DLD1 (cell line): ENCODE data around the gene TEKT3.

Source experiments
- in situ Hi-C: cut with HindIII; loops from 2 replicates; pipeline ENCODE4 v1.10.0; 2017; ENCODE audit warnings: low sequenced_read_pairs

Gene TEKT3

DNA sequence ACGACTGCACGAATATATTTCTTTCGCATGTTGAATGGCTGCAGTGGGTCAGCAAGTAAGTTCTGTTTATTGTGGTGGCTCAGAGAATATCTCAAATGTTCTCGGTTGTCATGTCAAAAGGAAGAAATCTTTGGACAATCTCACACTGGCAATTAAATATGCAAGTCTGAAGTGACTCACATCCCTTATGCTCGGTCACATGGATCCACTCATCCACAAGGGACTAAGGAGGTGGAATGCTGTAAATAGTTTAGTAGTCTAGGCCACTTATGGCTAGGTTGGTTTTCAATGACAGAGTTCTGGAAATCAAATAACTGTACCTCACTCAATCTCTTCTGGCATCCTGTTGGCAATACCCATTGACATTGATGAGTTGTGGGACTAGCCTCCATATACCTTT, 43.2 kb downstream of the TEKT3 start:
- in situ Hi-C loops: no loop called here

DNA sequence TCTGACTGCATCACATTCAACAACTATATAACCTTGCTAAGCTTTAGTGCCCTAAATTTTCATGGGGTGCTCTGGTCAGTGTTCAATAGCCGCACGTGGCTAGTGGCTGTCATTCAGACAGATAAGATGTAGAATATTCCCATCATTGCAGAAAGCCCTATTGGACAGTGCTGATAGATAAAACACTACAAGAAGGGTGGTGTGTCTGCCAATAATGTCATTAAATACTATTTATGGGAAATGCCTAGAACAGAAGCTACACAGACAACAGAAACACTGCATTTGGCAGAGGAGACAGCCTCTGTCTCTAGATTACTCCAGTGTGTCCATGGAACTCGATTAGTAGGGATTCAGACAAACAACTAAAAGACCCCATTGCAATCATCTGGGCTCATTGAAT, 47.8 kb downstream of the TEKT3 start:
- in situ Hi-C loops: no loop called here

DNA sequence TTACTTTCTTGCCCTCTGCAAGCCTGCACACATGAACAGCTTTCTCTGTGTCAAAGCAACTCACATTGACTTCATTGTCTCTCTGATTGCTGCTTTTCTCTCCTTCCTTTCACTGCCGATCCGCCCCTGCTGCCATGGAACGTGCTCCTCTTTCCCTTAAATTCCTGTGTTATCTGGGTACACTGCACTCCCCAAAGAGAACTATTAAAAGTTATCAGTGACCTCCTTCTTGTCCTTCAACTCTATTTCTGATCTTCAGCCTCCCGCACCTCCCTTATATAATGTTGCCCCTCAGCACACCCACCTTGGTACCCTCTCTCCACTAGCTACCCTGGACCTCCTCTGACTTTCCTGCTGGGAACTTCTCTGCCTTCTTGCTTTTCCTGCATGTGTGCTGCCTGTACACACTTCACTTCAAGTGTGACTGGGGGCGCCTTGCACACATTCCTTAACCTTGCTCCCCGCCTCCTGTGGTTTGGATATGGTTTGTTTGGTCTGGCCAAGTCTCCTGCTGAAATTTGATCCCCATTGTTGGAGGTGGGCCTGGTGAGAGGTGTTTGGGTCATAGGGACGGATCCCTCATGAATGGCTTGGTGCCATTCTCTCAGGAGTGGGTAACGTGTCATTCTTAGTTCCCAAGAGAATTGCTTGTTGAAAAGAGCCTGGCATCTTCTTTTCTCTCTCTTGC, 49.6 kb downstream of the TEKT3 start:
- in situ Hi-C loops: no loop called here

DNA sequence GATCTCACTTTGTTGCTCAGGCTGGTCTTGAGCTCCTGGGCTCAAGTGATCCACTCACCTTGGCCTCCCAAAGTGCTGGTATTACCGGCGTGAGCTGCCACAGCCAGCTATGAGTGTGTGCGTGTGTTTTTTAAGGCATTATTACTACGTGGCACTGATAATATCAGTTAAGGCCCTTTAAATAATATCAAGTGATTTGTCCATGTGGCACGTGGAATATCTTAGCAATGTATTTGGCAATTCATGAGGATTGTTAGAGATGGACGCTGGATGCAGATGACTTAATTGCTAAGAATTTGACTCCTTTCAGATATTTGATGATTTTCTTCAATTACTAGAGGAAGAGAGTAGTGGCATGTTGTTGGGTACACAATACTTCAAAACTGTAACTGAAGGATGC, 50.8 kb downstream of the TEKT3 start:
- in situ Hi-C loops: no loop called here

DNA sequence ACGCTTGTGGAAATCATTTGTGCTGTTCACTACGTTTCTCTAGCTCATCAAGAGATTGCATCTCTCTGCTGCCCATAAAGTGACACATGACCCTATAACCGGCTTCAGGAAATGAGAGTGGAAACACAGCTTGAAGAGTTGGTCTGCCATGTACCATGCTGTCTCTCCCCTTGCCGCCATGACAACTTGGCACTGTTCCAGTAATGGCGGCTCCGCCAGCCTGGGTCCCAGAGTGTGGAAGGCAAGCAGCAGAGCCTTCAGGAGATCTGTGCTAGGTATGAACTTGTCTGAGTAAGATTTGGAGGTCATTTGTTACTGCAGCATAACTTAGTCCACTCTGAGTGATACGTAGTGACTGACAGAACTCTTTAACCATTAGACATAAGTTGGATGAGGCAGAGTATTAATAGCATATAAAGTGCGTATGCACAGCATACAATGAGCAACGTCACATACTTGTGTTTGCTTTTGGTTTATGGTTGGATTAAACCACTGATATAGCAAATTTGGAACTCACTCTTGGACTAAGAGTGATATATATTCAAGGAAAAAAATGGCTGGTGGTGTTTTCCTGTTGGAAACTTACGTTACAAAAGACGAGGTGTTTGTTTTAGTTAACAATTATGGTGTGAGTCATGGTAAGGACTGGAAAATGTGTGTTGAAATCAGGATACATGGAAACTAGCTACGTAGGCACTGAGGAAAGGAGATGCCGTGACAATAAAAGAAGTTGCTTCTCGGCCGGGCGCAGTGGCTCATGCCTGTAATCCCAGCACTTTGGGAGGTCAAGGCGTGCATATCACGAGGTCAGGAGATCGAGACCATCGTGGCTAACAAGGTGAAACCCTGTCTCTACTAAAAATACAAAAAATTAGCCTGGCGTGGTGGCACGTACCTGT, 51.9 kb downstream of the TEKT3 start:
- in situ Hi-C loops: no loop called here

DNA sequence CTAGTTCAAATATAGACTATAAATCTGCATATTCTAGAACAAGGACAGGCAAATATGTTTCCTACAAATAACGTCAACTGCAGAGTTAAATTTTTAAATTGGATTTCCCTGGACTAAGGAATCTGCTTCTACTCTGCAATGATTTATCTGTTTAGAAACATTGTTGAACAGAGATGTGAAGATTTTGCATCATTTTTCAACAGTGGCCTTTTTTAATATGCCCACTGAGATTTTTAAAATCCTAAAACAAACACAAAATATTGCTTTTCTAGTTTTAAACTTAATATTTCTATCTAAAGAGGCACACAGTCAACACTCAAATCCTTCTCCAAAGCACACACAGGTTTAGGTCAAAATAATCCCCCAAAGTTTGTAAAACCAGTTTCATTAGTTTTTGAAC, 52.5 kb downstream of the TEKT3 start:
- in situ Hi-C loops: no loop called here

DNA sequence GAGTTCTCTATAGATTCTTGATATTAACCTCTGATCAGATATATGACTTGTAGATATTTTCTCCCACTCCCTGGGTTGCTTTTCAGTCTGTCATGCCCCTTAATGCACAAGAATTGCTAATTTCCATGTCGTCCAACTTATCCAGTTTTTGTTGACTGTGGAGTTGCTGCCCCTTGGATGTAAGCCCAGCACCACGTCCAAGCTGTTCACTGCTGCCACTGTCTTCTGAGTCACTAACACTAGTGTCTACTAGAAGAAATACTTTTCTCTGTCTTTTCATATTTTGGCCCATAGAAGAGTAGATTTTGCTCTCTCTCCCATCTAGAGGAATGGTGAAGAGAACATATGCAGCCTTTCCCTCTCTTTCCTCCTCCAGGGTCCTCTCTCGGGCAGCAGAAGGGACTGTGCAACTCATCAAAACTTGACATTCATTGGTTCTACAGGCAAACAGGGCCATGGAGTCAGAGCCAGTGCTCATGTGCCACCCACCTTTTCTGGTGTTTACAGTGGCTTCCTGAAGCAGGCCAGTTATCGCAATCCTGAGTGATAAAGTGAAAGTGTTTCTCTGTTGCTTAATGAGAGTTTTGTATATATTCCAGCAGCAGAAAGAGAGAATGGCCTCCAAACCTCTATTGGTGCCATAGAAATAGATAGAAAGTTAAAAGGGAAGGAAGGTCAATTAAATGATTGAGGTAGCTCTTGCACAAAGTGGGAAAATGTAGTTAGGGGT, 53.7 kb downstream of the TEKT3 start:
- in situ Hi-C loops: no loop called here

DNA sequence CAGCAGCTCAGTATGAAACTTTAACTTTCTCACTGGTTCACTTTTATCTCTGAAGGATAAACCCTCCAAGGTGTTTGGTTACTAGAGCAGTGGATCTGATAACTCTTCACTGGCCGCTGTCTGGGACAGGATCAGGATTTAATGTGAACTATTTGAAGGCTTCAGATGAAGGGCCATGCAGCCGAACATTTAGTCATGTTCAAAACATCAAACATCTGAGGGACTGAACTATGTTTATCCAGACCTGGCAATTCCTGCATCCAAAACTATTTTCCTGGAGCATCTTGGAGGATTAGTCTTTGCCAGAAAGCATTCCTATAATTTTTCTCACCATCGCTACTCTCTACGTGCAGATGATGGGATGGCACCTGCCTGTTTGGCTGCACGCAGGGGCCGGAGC, 55.9 kb downstream of the TEKT3 start:
- in situ Hi-C loops: no loop called here

DNA sequence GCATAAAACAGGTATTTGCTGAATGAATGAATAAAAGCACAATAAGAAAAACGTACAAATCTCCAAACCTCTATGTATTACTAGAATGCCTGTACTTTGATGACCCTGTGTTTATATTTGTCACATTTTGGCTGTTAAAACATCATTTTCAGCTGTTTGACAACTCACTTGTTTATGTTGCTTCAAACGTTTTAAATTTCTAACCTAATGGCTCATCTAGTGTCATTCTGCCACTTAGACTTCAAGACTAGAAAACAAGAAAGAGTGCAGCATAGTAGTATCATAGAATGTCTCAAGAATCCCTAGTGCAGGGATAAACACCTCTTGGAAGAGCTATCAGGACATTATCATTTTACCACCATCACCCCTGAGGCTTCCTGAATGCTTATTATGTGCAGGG, 56.9 kb downstream of the TEKT3 start:
- in situ Hi-C loops: no loop called here

DNA sequence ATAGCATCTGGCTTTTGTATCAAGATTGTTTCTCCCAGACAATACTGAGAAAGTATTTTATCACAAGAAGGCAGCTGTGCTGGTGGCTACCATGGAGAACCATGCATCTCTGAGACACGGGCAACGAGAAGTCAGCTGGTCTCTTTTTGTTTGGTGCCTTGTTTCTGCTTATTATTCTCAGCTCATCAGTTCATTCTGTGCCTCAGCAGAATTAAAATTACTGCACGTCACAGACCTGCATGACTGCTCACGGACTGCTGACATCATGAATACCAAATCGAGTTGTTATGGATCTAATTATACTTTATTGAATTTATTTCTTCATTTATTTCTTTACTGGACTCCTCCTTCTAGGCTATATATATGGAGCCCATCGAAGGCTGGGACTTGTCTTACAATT, 57.3 kb downstream of the TEKT3 start:
- in situ Hi-C loops: no loop called here

DNA sequence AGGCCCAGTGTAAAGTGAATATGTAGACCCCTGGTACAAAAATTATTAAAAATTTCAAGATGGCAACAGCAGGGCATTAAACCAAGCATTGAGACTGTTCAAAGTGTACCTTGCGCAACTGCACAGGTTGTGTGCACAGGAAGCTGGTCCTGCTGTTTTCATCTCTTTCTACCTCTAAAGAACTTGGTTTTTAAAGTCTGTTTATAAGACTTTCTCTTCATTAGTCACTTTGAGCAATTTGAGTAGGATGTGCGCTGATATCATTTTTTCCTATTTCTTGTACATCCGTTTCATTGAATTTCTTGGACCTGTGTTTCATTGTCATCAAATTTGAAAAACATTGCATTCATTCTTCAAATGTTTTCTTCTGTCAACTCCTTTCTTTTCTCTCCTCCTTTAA, 59.5 kb downstream of the TEKT3 start:
- in situ Hi-C loops: no loop called here

DNA sequence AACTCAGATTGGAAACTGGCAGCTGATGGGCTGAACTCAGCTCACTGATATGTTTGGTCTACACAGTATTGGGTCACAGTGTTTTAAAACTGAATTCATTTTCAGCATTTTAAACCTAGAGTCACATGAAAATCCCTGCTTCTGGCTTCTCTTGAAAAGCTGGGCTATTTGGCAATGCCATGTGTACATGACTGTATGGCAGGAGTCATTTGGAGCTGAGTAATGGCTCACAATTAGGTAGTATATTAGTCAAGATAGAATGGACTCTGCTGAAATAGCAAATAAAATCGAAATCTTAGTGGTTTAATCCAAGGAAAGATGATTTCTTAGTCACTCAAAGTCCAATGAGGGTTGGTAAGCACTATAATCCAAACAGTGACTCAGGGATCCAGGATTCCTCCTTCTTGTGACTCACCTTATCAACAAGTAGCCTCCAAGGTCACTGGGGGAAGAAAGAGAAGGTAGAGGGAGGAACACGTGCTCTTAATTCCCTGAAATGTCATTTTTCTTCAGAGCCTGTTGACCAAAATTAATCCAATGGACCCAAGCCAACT, 62.4 kb downstream of the TEKT3 start:
- in situ Hi-C loops: no loop called here

DNA sequence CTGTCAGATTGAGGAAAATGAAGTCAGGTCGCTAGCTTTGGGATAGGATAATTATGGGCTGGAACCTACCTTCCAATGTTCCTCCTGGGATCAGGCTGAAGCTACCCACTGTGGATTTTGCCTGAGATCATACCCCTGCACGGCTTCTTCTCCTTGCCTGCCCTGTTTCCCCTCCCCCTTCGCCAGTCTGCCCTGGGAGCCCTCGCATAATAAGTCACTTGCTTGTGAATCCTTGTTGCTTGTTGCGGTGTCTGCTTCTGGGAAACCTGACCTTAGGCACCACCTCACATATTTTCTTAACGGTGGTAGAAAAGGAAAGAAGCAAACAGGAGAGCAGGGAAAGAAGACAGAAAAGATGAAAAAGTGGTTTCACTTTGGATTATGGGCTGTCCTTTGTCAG, 63.0 kb downstream of the TEKT3 start:
- in situ Hi-C loops: no loop called here

DNA sequence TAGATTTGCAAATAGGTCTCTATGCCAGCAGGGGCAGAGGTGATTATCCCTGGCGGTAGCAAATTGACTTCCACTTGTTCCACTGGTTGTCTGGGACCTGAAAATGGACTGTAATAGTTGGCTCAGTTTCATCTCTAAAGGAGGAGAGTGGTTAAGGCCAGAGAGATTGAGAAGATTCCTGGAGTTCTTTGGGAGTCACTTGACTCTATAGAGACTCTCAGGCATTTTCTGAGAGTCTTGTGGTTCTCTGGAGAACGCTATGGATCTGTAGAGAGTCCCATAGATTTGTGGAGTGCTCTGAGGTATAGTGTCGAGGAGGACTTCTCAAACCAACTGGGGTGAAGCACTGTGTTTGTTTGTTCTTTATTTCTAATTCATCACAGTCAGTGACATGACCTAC, 67.4 kb downstream of the TEKT3 start:
- in situ Hi-C loops: no loop called here

DNA sequence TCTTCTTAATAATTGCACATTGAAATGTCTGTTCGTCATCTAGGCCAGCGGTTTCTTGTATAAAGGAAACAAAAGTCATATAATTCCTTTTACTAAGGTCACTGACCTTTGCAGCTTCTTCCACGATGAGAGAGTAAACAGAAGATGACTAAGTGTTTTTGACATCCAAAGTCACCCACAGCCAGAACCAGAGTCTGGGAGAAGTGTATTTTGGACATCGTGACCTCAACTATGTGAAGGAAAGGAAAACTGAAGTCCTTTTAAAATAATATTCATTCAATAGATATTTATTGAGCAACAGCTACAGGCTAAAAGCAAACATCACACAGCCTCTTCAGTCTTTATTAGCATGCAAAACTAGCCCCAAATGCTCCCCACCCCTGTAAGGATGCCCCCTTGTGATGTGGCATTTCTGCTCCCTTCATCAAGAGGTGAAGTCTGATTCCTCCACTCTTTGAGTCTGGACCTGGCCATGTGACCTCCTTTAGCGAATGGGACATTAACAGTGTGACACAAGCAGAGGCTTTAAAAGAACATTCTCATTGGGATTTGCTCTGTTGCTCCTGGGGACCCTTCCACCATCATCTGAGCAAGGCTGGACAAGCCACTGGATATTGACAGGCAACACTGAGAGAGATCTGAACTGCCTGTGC, 68.1 kb downstream of the TEKT3 start:
- in situ Hi-C loops: no loop called here

DNA sequence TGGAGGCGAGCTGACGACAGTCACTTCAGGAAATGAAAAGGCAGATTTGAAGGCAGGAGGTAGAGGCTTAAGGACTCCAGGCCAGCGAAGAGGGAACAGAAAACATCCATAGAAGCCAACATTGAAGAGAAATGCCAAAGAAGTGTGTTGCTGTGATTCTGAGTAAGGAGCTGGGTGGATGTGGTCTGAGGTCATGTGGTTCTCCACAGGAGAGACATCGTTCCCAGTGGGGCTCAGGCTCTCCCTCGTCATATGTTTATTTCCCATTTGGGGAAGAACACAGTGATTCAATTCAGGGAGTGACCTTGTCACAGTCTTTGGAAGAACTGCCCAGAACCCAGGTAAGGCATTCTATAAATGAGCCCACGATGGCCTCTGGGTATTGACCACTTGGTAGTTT, 69.7 kb downstream of the TEKT3 start:
- in situ Hi-C loops: no loop called here

DNA sequence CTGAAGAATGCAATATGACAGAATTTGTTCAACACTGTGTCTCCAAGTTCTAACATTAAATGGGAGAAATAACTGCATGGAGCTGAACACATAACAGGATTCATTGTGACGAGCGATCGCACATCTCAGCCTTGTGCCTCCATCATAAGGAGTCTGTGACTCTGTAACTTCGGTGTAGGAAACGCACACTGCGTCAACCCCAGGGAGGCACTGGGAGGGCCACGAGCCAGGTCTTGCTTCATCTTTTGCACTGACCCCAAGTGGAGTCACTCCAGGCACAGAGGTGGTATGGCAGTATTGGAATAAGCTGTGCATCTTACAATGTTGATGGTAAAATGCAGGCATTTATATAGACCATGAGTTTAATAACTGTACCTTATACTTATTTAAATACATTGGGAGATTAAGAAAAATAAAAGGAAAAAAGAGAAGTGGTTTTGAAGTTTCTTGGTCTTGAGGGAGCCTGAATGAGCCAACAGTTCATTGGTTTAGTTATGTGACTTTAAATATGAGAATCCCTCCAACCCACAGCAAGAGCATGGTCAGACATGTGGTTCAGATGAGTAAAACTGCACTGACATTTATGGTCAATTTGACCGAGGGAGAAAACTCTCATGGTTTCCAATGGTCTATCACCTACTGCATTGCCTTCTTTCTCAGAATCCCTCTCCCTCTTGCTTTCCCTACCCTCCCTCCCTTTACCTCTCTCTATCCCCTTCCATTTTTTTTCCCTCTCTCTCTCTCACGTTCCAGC, 70.6 kb downstream of the TEKT3 start:
- in situ Hi-C loops: no loop called here

DNA sequence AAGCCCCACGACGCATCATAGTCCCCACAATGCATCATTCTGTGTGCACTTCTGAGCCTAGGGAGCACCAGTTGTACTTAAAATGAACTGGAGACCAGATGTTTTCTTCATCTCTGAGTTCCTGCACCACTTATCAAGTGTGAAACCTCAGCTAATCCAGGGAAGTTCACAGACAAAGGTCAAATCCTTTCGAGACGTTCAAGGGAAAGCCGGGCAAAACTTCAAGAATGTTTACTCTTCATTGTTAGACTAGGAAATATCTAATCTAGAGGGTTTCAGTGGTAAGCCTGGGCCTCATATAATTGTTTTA, 71.7 kb downstream of the TEKT3 start:
- in situ Hi-C loops: no loop called here

DNA sequence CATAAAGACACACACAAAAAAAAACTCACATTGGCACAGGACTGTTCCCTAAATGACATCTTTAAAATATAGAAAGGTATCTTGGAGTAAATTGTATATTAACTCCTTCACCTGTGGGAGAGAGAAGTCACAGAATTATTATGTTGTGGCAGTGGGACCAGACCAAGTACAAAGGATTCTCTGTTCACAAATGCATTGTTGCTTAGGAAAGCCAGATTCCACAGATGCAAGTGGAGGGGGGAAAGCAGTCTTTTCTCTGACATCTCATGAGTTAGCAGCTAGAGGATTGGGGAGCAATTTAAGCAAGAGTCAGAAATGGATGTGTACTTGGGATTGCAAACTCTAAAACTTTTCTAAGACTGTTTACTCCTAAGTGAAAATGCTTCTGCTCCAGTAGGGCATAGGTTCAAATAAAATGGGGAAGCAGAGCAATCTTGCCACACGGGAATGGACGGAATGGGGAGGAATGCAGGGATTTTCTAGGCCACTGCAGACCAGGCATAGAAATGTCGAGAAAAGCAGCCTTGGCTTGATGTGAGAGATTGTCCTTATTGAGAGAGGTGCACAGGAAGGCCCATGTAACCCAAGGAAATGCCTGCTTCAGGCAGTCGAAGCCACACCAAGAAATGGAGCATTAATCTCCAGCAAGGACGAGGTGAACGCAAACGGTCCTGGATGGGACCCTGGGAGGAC, 72.2 kb downstream of the TEKT3 start:
- in situ Hi-C loops: no loop called here

DNA sequence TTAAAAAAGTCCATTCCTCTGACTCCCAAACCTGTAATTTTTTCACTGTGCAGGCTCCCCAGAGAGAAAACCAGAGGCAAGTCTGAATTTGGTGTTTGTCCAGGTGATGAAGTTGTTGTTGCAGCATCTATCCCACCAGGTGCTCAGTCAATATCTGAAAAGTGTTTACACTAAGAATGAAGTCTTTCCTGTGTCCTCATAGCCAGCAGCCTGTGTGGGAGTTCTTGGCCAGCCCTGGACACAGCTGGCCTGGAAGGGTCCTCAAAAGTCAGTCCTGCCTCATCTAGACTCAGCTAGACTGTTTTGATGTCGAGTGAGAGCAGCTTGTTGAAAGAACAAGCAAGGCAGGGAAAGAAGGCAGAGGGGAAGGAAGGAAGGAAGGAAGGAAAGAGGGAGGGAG, 72.9 kb downstream of the TEKT3 start:
- in situ Hi-C loops: no loop called here
